ENCODE results near the gene AKR7A3.

DNA sequence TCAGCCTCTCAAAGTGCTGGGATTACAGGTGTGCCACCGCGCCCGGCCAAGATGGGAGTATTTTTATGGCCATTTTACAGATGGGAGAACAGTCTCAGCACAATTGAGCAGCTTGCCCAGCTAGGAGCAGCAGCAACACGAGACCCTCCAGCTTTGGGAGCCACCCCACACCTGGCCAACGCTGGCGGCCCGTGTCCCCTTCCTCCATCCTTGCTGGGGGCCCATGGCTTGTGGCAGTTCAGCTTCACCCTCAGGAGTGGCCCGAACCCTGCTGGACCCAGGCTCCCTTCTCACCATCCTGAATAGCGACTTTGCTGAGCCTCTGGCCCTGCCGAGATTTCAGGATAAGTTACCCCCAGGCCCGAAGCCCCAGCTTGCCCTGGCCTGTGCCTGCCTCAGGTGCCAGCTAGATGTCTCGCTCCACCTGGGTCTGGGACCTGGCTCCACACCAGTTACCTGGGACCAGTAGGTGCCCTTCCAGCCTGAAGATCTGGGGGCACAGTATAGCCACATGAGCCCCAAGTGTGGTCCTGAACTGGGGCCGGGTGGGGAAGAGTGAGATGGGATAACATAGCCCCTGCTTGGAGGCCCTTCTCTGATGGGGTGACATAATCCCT lies 42.8 kb upstream of the AKR7A3 start:
- TF ChIP-seq POLR2A (IDR thresholded peaks at IDR 0.05) (no peak), CTCF (IDR thresholded peaks at IDR 0.05) (no peak)

All from right lobe of liver (tissue), 4 donors.